Measurements from ENCODE around the gene HAGHL. TPM values are rescaled to one million over a fixed set of nuclear protein-coding genes. Genes with fewer than 3 reads are reported as not detected.

Gene HAGHL
- total RNA-seq, 1 donor from 2014 or later = 17.7 TPM

DNA sequence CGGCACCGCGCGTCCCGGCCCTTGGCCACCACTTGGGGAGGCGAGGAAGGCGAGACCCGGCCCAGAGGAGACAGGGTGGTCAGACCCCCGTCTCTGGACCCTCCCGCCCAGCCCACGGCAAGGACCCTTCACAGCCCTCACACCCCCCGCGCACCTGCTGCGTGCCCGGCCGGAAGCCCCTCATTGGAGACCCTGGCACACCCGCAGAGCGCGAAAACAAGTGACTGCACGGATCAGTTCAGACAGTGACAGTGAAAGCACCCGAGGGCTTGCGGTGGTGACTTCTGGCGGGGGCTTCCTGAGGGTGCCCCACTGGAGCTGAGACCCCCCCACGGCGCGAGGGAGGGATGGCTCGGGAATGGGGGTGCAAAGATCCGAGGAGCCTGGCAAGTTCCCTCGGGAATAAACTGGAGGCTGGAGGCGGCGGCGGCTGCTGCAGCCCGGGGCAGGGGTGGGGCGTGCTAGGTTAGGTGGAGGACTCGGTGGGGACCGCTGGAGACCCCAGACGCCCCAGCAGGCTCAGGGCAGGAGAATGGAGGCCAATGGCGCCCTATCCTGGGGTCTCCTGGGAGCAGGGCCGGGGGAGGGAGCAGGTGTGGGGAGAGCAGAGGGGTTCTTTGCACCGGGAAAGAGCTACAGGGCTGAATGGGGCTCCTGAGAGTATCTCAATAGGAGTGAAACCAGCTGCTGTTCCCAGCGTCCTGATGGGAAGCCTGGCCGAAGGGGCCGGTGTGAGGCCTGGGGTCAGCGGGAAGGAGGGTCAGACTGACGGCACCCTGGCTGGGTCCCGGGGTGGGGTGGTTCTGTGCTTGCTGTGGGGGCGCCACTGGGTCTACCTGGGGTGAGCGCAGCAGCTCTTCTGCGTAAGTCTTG is 20.5 kb upstream of the HAGHL start:
- no peaks in the 10 kb centered on the region for H3K36me3 ChIP-seq (ENCODE audit: control insufficient read depth, insufficient read depth, low read length)
- TF ChIP-seq, protein P1, sequence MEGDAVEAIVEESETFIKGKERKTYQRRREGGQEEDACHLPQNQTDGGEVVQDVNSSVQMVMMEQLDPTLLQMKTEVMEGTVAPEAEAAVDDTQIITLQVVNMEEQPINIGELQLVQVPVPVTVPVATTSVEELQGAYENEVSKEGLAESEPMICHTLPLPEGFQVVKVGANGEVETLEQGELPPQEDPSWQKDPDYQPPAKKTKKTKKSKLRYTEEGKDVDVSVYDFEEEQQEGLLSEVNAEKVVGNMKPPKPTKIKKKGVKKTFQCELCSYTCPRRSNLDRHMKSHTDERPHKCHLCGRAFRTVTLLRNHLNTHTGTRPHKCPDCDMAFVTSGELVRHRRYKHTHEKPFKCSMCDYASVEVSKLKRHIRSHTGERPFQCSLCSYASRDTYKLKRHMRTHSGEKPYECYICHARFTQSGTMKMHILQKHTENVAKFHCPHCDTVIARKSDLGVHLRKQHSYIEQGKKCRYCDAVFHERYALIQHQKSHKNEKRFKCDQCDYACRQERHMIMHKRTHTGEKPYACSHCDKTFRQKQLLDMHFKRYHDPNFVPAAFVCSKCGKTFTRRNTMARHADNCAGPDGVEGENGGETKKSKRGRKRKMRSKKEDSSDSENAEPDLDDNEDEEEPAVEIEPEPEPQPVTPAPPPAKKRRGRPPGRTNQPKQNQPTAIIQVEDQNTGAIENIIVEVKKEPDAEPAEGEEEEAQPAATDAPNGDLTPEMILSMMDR (IDR thresholded peaks at IDR 0.05; ENCODE audit: insufficient read depth, low read length, poor library complexity, severe bottlenecking) = no peak
- no peak for DNase-seq (ENCODE audit: low read depth)
- peaks cover 95% of the 10 kb centered on the region for H3K27me3 ChIP-seq (ENCODE audit: control insufficient read depth, insufficient read depth, low read length)
- no peak overlapping the region for H3K4me3 ChIP-seq (ENCODE audit: low read depth, low read length)

DNA sequence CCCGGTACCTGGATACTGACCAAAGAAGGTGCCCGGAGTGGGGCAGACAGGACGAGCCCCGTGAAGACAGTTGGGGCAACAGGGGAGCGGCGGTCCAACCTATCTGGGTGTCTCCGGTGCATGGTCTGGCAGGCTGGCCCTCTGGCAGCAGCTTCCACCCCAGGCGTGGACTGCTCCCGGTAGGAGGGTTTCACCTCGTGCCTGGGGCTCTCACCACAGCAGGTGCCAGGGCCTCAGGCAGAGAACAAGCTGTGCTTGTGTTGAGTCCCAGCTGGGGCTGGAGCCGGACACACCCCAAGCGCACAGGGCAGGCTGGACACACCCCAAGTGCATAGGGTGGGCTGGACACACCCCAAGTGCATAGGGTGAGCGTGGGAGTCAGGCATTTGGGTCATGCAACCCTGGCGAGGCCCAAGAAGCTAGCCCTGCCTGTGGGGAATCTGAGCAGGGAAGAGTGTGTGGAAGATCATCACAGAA is 19.8 kb upstream of the HAGHL start:
- TF ChIP-seq, protein P1 (IDR thresholded peaks at IDR 0.05; ENCODE audit: insufficient read depth, low read length, poor library complexity, severe bottlenecking) = no peak
- no peak for DNase-seq (ENCODE audit: low read depth)
- Histone ChIP-seq H3K27me3 (ENCODE audit: control insufficient read depth, insufficient read depth, low read length) (peaks cover 88% of the 10 kb centered on the region), H3K36me3 (ENCODE audit: control insufficient read depth, insufficient read depth, low read length) (no peaks in the 10 kb centered on the region), H3K4me3 (ENCODE audit: low read depth, low read length) (no peak overlapping the region)

DNA sequence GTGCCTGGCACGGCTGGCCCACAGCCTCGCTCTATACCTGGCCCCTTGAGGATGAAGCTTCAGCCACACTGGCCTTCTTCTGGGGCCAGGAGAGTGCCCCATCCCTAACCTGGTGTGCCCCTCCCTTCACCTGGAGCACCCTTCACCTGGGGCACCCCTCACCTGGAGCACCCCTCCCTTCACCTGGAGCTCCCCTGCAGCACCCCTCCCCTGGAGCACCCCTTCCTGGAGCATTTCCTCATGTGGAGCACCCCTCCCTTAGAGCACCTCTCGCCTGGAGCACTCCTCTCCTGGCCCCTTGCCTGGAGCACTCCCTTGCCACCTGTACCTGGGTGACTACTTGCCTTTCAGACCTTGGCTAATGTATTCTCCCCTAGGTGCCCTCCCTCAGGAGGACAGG is 18.9 kb upstream of the HAGHL start:
- peaks cover 79% of the 10 kb centered on the region for H3K27me3 ChIP-seq (ENCODE audit: control insufficient read depth, insufficient read depth, low read length)
- H3K4me3 ChIP-seq (ENCODE audit: low read depth, low read length) = no peak overlapping the region

DNA sequence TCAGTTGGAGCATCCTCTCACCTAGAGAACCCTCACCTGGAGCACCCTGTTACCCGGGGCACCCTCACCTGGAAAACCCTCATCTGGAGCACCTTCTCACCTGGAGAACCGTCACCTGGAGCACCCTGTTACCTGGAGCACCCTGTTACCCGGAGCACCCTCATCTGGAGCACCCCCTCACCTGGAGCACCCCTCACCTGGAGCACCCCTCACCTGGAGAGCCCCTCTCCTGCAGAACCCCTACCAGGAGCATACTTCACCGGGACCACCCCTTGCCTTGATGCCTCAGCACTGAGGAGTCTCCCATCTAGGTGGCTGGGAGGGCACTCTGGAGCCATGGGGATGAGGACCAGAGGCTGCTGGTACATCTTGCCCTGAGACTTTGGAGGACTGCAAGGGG is 17.9 kb upstream of the HAGHL start:
- no peak overlapping the region for H3K4me3 ChIP-seq (ENCODE audit: low read depth, low read length)
- no peak for DNase-seq (ENCODE audit: low read depth)
- no peaks in the 10 kb centered on the region for H3K36me3 ChIP-seq (ENCODE audit: control insufficient read depth, insufficient read depth, low read length)
- TF ChIP-seq, protein P1 (IDR thresholded peaks at IDR 0.05; ENCODE audit: insufficient read depth, low read length, poor library complexity, severe bottlenecking) = no peak
- H3K27me3 ChIP-seq (ENCODE audit: control insufficient read depth, insufficient read depth, low read length) = peaks cover 70% of the 10 kb centered on the region

More for the DNA sequence above, 18.9 kb upstream of the HAGHL start:
- H3K36me3 ChIP-seq (ENCODE audit: control insufficient read depth, insufficient read depth, low read length) = no peaks in the 10 kb centered on the region
- no peak for DNase-seq (ENCODE audit: low read depth)
- TF ChIP-seq, protein P1 (IDR thresholded peaks at IDR 0.05; ENCODE audit: insufficient read depth, low read length, poor library complexity, severe bottlenecking) = no peak

DNA sequence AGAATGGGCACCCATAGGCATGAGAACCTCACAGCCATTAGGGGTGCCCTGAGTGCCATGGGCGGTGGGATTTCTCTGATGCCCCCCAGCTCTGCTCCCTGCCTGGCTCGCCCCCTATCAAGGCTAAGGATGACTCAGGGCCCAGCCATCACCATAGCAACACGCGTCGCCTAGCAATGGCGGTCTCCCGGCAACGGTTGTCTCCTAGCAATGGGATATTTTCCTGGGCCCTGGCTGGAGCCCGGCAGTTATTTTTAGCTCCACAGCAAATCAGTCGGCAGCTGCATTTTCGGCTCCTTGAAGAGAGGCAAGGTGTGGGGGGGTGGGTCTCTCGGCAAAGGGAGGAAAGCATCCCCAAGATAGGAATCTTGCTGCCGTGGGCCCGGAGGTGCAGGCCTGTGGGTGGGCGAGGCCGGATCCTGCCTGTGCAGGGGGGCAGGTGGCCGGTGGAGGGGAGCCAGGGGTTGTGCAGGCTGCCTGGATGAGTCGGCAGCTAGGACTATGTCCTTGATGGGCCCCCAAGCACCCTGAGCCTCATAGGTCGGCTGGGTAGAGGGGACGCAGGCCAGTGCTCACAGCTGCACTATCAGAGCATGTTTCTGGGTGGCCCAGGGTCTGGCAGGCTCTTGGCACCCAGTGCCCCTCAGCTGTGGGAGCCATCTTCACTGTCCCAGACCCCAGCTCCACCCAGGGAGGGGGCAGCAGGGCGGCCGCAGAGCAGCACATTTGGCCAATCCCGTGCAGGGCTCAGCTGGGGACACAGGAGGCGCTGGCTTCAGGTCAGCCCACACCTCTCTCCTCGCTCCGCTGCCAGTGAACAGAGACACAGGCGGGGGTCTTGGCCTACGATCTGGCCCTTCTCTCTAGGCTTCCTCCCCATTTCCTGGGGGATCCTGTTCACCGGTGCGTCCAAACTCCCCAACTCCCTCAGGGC is 17.1 kb upstream of the HAGHL start:
- H3K27me3 ChIP-seq (ENCODE audit: control insufficient read depth, insufficient read depth, low read length) = peaks cover 61% of the 10 kb centered on the region
- no peak for DNase-seq (ENCODE audit: low read depth)

More for the DNA sequence above, 17.1 kb upstream of the HAGHL start:
- Histone ChIP-seq H3K36me3 (ENCODE audit: control insufficient read depth, insufficient read depth, low read length) (no peaks in the 10 kb centered on the region), H3K4me3 (ENCODE audit: low read depth, low read length) (no peak overlapping the region)
- TF ChIP-seq, protein P1 (IDR thresholded peaks at IDR 0.05; ENCODE audit: insufficient read depth, low read length, poor library complexity, severe bottlenecking) = peak; percentile 11
